HEK293 (cell line): Measurements from ENCODE around the gene ARHGAP22.

Experiments used
- CTCF ChIA-PET: fragments of 350-600 bp; formaldehyde crosslinking; extraction: SDS; loops from one replicate; lab custom pipeline; 2021; ENCODE audit warnings: antibody characterized with exemption; lab: Yijun Ruan, JAX
- POLR2A ChIA-PET: fragments of 300-600 bp; formaldehyde crosslinking; extraction: SDS; loops from one replicate; lab custom pipeline; 2020; ENCODE audit warnings: antibody characterized with exemption, inconsistent platforms; lab: Yijun Ruan, JAX
- H3K27ac ChIP-seq: fragments of 200-500 bp; sonication (Bioruptor generic); 2 replicates; pipeline ENCODE4 v1.5.1; 2014; ENCODE audit warnings: low read depth, low read length, control low read depth, inconsistent platforms; ENCODE audit errors: extremely low read depth
- H3K36me3 ChIP-seq, 2 experiments: fragments of 200-500 bp in 1 of 2; sonication (Bioruptor generic) in 1 of 2; 1 replicate in 1 of 2; 2 replicates in 1 of 2; pipeline ENCODE4 v1.5.1; 2014 to 2017; ENCODE audit warnings: inconsistent platforms in 2 of 2, low read length in 2 of 2; ENCODE audit not compliant: control insufficient read depth in 2 of 2, insufficient read depth in 1 of 2
- H3K4me1 ChIP-seq: fragments of 200-500 bp; sonication (Bioruptor generic); 2 replicates; pipeline ENCODE4 v1.5.1; 2014; ENCODE audit warnings: mild to moderate bottlenecking, low read length, inconsistent platforms; ENCODE audit not compliant: control insufficient read depth, insufficient read depth
- H3K4me3 ChIP-seq: 2 replicates; pipeline ENCODE4 v1.5.1; 2011; ENCODE audit warnings: low read depth, mild to moderate bottlenecking, control low read depth, low read length, moderate library complexity
- H3K9me3 ChIP-seq: fragments of 200-500 bp; sonication (Bioruptor generic); 2 replicates; pipeline ENCODE4 v1.5.1; 2014; ENCODE audit warnings: low read depth, low read length, inconsistent platforms; ENCODE audit not compliant: control insufficient read depth, insufficient read depth
- OSR2 ChIP-seq: fragments of 450-650 bp; formaldehyde crosslinking; IDR thresholded peaks from 2 replicates; pipeline ENCODE4 v1.5.1; 2016; ENCODE audit warnings: missing biosample characterization, missing genetic modification characterization
- PRDM10 ChIP-seq: fragments of 450-650 bp; formaldehyde crosslinking; IDR thresholded peaks from 2 replicates; pipeline ENCODE4 v1.5.1; 2016; ENCODE audit warnings: missing biosample characterization, missing genetic modification characterization
- SP7 ChIP-seq: fragments of 450-650 bp; formaldehyde crosslinking; IDR thresholded peaks from 2 replicates; pipeline ENCODE4 v1.5.1; 2016; ENCODE audit warnings: missing biosample characterization, missing genetic modification characterization
- ZBTB11 ChIP-seq: fragments of 450-650 bp; formaldehyde crosslinking; conservative IDR thresholded peaks from 2 replicates; pipeline ENCODE4 v1.5.1; 2016; ENCODE audit warnings: low read depth, missing biosample characterization, missing genetic modification characterization
- ZFP69B ChIP-seq: fragments of 450-650 bp; formaldehyde crosslinking; IDR thresholded peaks from 2 replicates; pipeline ENCODE4 v1.5.1; 2016; ENCODE audit warnings: missing biosample characterization, missing genetic modification characterization
- ZNF16 ChIP-seq: fragments of 450-650 bp; formaldehyde crosslinking; IDR thresholded peaks from 2 replicates; pipeline ENCODE4 v1.5.1; 2016; ENCODE audit warnings: low read depth, missing biosample characterization, missing genetic modification characterization
- ZNF175 ChIP-seq: fragments of 450-650 bp; formaldehyde crosslinking; IDR thresholded peaks from 2 replicates; pipeline ENCODE4 v1.5.1; 2016; ENCODE audit warnings: missing biosample characterization, missing genetic modification characterization
- ZNF274 ChIP-seq, 2 experiments: fragments of 200-500 bp in 1 of 2; fragments of 450-650 bp in 1 of 2; sonication (Bioruptor generic) in 1 of 2; formaldehyde crosslinking in 1 of 2; IDR thresholded peaks; 2 replicates each; pipeline versions ENCODE4 v1.5.1 to v1.6.1; 2014 to 2016; ENCODE audit warnings: borderline replicate concordance in 1 of 2, inconsistent platforms in 1 of 2, low read length in 1 of 2, missing biosample characterization in 1 of 2, missing genetic modification characterization in 1 of 2
- ZNF354C ChIP-seq: fragments of 450-650 bp; formaldehyde crosslinking; IDR thresholded peaks from 2 replicates; pipeline ENCODE4 v1.5.1; 2016; ENCODE audit warnings: missing biosample characterization, missing genetic modification characterization, low read depth, borderline replicate concordance
- ZNF391 ChIP-seq: fragments of 450-650 bp; formaldehyde crosslinking; IDR thresholded peaks from 2 replicates; pipeline ENCODE4 v1.5.1; 2016; ENCODE audit warnings: low read depth, missing biosample characterization, missing genetic modification characterization, borderline replicate concordance
- ZNF426 ChIP-seq: fragments of 450-650 bp; formaldehyde crosslinking; IDR thresholded peaks from 2 replicates; pipeline ENCODE4 v1.5.1; 2017; ENCODE audit warnings: missing biosample characterization, missing genetic modification characterization, mild to moderate bottlenecking, inconsistent platforms, moderate library complexity
- ZNF530 ChIP-seq: fragments of 450-650 bp; formaldehyde crosslinking; IDR thresholded peaks from 2 replicates; pipeline ENCODE4 v1.5.1; 2016; ENCODE audit warnings: low read depth, missing biosample characterization, missing genetic modification characterization
- ZNF660 ChIP-seq: fragments of 450-650 bp; IDR thresholded peaks from 2 replicates; pipeline ENCODE4 v1.5.1; 2018; ENCODE audit warnings: missing biosample characterization, mild to moderate bottlenecking, missing genetic modification characterization
- ZNF701 ChIP-seq: fragments of 450-650 bp; formaldehyde crosslinking; IDR thresholded peaks from 2 replicates; pipeline ENCODE4 v1.5.1; 2016; ENCODE audit warnings: missing biosample characterization, missing genetic modification characterization
- ZNF707 ChIP-seq: fragments of 450-650 bp; formaldehyde crosslinking; IDR thresholded peaks from 2 replicates; pipeline ENCODE4 v1.5.1; 2016; ENCODE audit warnings: missing biosample characterization, missing genetic modification characterization
- ZNF776 ChIP-seq: fragments of 450-650 bp; formaldehyde crosslinking; IDR thresholded peaks from 2 replicates; pipeline ENCODE4 v1.5.0; 2017; ENCODE audit warnings: missing biosample characterization, missing genetic modification characterization, borderline replicate concordance
- ZNF791 ChIP-seq: fragments of 450-650 bp; formaldehyde crosslinking; IDR thresholded peaks from 2 replicates; pipeline ENCODE4 v1.5.1; 2016; ENCODE audit warnings: missing biosample characterization, missing genetic modification characterization
- TF ChIP-seq, protein P1 (sequence below): fragments of 450-650 bp; formaldehyde crosslinking; conservative IDR thresholded peaks from 2 replicates; pipeline ENCODE4 v1.5.1; 2016; ENCODE audit warnings: low read depth, missing biosample characterization, missing genetic modification characterization

Gene ARHGAP22

DNA sequence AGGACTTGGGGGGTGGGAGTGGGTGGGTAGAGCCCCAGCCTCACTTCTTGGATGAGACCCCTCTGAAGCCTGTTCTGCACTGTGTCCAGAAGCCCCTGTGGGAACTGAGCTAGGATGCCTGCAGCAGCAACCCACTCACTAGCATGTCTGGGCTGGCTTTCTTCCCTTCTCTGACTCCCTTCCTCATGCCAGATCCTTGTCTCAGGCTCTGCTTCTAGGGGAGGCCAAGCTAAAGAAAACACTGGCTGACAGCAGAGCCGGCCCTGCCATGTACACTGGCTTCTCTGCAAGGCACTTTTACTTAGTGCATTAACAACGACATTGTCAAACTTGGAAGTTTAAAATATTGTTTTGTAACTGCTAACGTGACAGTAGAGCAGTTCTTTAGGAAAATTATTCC, 50.2 kb downstream of the ARHGAP22 start (continued):
- TF ChIP-seq, protein P1, sequence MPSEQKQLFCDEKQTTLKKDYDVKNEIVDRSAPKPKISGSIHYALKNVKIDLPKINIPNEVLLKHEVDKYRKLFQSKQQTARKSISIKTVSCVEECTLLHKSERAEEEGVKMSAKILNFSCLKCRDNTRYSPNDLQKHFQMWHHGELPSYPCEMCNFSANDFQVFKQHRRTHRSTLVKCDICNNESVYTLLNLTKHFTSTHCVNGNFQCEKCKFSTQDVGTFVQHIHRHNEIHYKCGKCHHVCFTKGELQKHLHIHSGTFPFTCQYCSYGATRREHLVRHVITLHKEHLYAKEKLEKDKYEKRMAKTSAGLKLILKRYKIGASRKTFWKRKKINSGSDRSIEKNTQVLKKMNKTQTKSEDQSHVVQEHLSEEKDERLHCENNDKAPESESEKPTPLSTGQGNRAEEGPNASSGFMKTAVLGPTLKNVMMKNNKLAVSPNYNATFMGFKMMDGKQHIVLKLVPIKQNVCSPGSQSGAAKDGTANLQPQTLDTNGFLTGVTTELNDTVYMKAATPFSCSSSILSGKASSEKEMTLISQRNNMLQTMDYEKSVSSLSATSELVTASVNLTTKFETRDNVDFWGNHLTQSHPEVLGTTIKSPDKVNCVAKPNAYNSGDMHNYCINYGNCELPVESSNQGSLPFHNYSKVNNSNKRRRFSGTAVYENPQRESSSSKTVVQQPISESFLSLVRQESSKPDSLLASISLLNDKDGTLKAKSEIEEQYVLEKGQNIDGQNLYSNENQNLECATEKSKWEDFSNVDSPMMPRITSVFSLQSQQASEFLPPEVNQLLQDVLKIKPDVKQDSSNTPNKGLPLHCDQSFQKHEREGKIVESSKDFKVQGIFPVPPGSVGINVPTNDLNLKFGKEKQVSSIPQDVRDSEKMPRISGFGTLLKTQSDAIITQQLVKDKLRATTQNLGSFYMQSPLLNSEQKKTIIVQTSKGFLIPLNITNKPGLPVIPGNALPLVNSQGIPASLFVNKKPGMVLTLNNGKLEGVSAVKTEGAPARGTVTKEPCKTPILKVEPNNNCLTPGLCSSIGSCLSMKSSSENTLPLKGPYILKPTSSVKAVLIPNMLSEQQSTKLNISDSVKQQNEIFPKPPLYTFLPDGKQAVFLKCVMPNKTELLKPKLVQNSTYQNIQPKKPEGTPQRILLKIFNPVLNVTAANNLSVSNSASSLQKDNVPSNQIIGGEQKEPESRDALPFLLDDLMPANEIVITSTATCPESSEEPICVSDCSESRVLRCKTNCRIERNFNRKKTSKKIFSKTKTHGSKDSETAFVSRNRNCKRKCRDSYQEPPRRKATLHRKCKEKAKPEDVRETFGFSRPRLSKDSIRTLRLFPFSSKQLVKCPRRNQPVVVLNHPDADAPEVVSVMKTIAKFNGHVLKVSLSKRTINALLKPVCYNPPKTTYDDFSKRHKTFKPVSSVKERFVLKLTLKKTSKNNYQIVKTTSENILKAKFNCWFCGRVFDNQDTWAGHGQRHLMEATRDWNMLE (tag by site-specific recombination), result no peak
- TF ChIP-seq ZNF175 (tag by site-specific recombination) (no peak), ZNF16 (tag by site-specific recombination) (no peak), ZNF426 (tag by site-specific recombination) (no peak), ZBTB11 (no peak), SP7 (tag by site-specific recombination) (no peak), ZNF701 (tag by site-specific recombination) (no peak), ZNF391 (tag by site-specific recombination) (no peak), ZNF274 (IDR thresholded peaks at IDR 0.05; ENCODE audit: low read length) (no peak), ZNF274 (tag by site-specific recombination; IDR thresholded peaks at IDR 0.05; ENCODE audit: borderline replicate concordance) (no peak), ZNF707 (tag by site-specific recombination) (no peak), ZNF530 (tag by site-specific recombination) (no peak), OSR2 (no peak), ZFP69B (tag by site-specific recombination) (no peak)

- H3K36me3 ChIP-seq, result no peaks in the 10 kb centered on the region
- no peak overlapping the region for H3K4me3 ChIP-seq
- no peaks in the 10 kb centered on the region for H3K4me1 ChIP-seq
- CTCF ChIA-PET, result interaction anchor here (11.3 kb wide), 1 partner anchor 103 kb away, joined by 139 read pairs; no protein-coding TSS in a partner anchor
- TF ChIP-seq PRDM10 (tag by site-specific recombination) (no peak), ZNF791 (tag by site-specific recombination) (no peak), ZNF776 (tag by site-specific recombination) (no peak), ZNF660 (no peak), ZNF354C (no peak)
- no peaks in the 10 kb centered on the region for H3K9me3 ChIP-seq
- no peak overlapping the region for H3K27ac ChIP-seq
- POLR2A ChIA-PET, result no interaction called here
Observed at GRCh38 chr10:48554246-48554645, 50.6 kb downstream of the ARHGAP22 start.
